SK-N-SH (cell line): ENCODE measurements around the gene TAF4. TPM values are rescaled to one million over a fixed set of nuclear protein-coding genes. Genes with fewer than 3 reads are reported as not detected.

Experiments used
- CTCF ChIA-PET: fragments of 300-600, 350-600 bp; formaldehyde crosslinking; extraction: SDS; loops from one replicate; lab custom pipeline; 2021; lab: Yijun Ruan, JAX
- POLR2A ChIA-PET: fragments of 350-600 bp; sonication (Branson Sonifier 250); formaldehyde crosslinking; extraction: SDS; loops from one replicate; lab custom pipeline; 2020; ENCODE audit warnings: antibody characterized with exemption, inconsistent platforms; lab: Yijun Ruan, JAX
- DNase-seq: peaks from one replicate; pipeline ENCODE4 v3.0.0; 2012
- H2AFZ ChIP-seq: fragments of 200-600 bp; sonication (generic); 2 replicates; pipeline ENCODE4 v1.8.1; 2016; ENCODE audit warnings: antibody characterized with exemption, mild to moderate bottlenecking, low read depth
- H3F3A ChIP-seq: fragments of 200-600 bp; sonication (generic); replicated peaks from 2 replicates; pipeline ENCODE3; 2016; ENCODE audit warnings: antibody characterized with exemption, mild to moderate bottlenecking; ENCODE audit not compliant: insufficient read depth
- H3K27ac ChIP-seq, 2 experiments: fragments of 200-500 bp in 1 of 2; fragments of 200-600 bp in 1 of 2; sonication (Bioruptor generic) in 1 of 2; sonication (generic), shearing (Covaris generic) in 1 of 2; 2 replicates each; pipeline versions ENCODE4 v1.5.1 to v1.6.1; 2014 to 2016; ENCODE audit warnings: low read depth in 2 of 2, inconsistent platforms in 1 of 2, low read length in 1 of 2, mild to moderate bottlenecking in 1 of 2, mixed read lengths in 1 of 2
- H3K27me3 ChIP-seq: fragments of 200-600 bp; sonication (generic), shearing (Covaris generic); 2 replicates; pipeline ENCODE4 v1.6.1; 2016; ENCODE audit warnings: mixed run types; ENCODE audit not compliant: insufficient read depth
- H3K36me3 ChIP-seq, 2 experiments: fragments of 200-500 bp in 1 of 2; fragments of 200-600 bp in 1 of 2; sonication (Bioruptor generic) in 1 of 2; sonication (generic) in 1 of 2; replicated peaks in 1 of 2; 2 replicates each; pipeline versions ENCODE3 to v1.5.1; 2014 to 2016; ENCODE audit warnings: low read length in 1 of 2, mild to moderate bottlenecking in 1 of 2; ENCODE audit not compliant: insufficient read depth in 2 of 2, control insufficient read depth in 1 of 2
- H3K4me1 ChIP-seq, 2 experiments: fragments of 200-500 bp in 1 of 2; fragments of 200-600 bp in 1 of 2; sonication (Bioruptor generic) in 1 of 2; sonication (generic), shearing (Covaris generic) in 1 of 2; 2 replicates each; pipeline versions ENCODE4 v1.5.1 to v1.6.1; 2014 to 2016; ENCODE audit warnings: low read depth in 1 of 2, low read length in 1 of 2, mixed run types in 1 of 2; ENCODE audit not compliant: insufficient read depth in 2 of 2, control insufficient read depth in 1 of 2
- H3K4me2 ChIP-seq: fragments of 200-600 bp; sonication (generic), shearing (Covaris generic); 2 replicates; pipeline ENCODE4 v1.6.1; 2017; ENCODE audit warnings: mixed run types
- H3K4me3 ChIP-seq, 2 experiments: fragments of 200-500 bp in 1 of 2; fragments of 200-600 bp in 1 of 2; sonication (Bioruptor generic) in 1 of 2; sonication (generic), shearing (Covaris generic) in 1 of 2; 2 replicates each; pipeline versions ENCODE4 v1.5.1 to v1.8.1; 2014 to 2016; ENCODE audit warnings: low read depth in 2 of 2, inconsistent platforms in 1 of 2, low read length in 1 of 2, mild to moderate bottlenecking in 1 of 2, mixed read lengths in 1 of 2, moderate library complexity in 1 of 2
- H3K79me2 ChIP-seq: fragments of 200-600 bp; sonication (generic); 2 replicates; pipeline ENCODE4 v1.8.1; 2017; ENCODE audit warnings: mild to moderate bottlenecking; ENCODE audit not compliant: insufficient read depth
- H3K9ac ChIP-seq: fragments of 200-600 bp; sonication (generic); 2 replicates; pipeline ENCODE4 v1.6.1; 2017; ENCODE audit warnings: mixed run types
- H3K9me2 ChIP-seq: fragments of 200-600 bp; sonication (generic); 2 replicates; pipeline ENCODE4 v1.6.1; 2017; ENCODE audit warnings: mixed run types
- H3K9me3 ChIP-seq: fragments of 200-600 bp; sonication (generic); 2 replicates; pipeline ENCODE4 v1.6.1; 2017; ENCODE audit warnings: mixed run types, mild to moderate bottlenecking, moderate library complexity
- H4K20me1 ChIP-seq: fragments of 200-600 bp; sonication (generic); 2 replicates; pipeline ENCODE4 v1.6.1; 2017; ENCODE audit warnings: mild to moderate bottlenecking, mixed run types; ENCODE audit not compliant: insufficient read depth
- CHD2 ChIP-seq: fragments of 150-350 bp; IDR thresholded peaks from 2 replicates; pipeline ENCODE4 v1.6.1; 2018; ENCODE audit warnings: low read length; ENCODE audit not compliant: partially characterized antibody
- ELF1 ChIP-seq: IDR thresholded peaks from 2 replicates; pipeline ENCODE4 v1.4.0; 2012
- FOXJ3 ChIP-seq: sonication (generic); formaldehyde crosslinking; IDR thresholded peaks from 2 replicates; pipeline ENCODE4 v1.5.1; 2020; ENCODE audit warnings: mild to moderate bottlenecking, missing genetic modification reagents
- GABPA ChIP-seq: IDR thresholded peaks from 2 replicates; pipeline ENCODE4 v1.4.0; 2012; ENCODE audit warnings: low read depth, mild to moderate bottlenecking
- GATA2 ChIP-seq: sonication (generic); formaldehyde crosslinking; IDR thresholded peaks from 2 replicates; pipeline ENCODE4 v1.5.0; 2020; ENCODE audit warnings: mild to moderate bottlenecking, missing genetic modification reagents
- MAX ChIP-seq: IDR thresholded peaks from 2 replicates; pipeline ENCODE4 v1.4.0; 2012; ENCODE audit warnings: low read depth
- NRF1 ChIP-seq: IDR thresholded peaks from 2 replicates; pipeline ENCODE4 v1.6.1; 2012; ENCODE audit warnings: low read depth, mild to moderate bottlenecking, low read length
- PBX3 ChIP-seq: IDR thresholded peaks from 2 replicates; pipeline ENCODE4; 2012
- RCOR1 ChIP-seq: fragments of 150-350 bp; IDR thresholded peaks from 2 replicates; pipeline ENCODE4 v1.6.1; 2017; ENCODE audit warnings: antibody characterized with exemption, low read length
- RXRA ChIP-seq: IDR thresholded peaks from 2 replicates; pipeline ENCODE4 v1.4.0; 2012; ENCODE audit warnings: low read depth, mild to moderate bottlenecking, borderline replicate concordance
- SMC3 ChIP-seq: IDR thresholded peaks from 2 replicates; pipeline ENCODE4 v1.6.1; 2012; ENCODE audit warnings: low read depth, low read length, improper control_type of control experiment
- TAF1 ChIP-seq: IDR thresholded peaks from 2 replicates; pipeline ENCODE4 v1.6.1; 2012; ENCODE audit warnings: low read depth, mild to moderate bottlenecking, low read length, moderate library complexity, borderline replicate concordance
- TEAD4 ChIP-seq: IDR thresholded peaks from 2 replicates; pipeline ENCODE4 v1.4.0; 2012; ENCODE audit warnings: mild to moderate bottlenecking, borderline replicate concordance; ENCODE audit not compliant: insufficient read depth
- ZBTB33 ChIP-seq: IDR thresholded peaks from 2 replicates; pipeline ENCODE4 v1.4.0; 2012; ENCODE audit warnings: low read depth, borderline replicate concordance
- WGBS: methylation state at CpG from one replicate; pipeline ENCODE4 v1.1.6; 2017; ENCODE audit warnings: low lambda C conversion rate; 5-methylcytosine and 5-hydroxymethylcytosine counted together
- polyA plus RNA-seq, 3 experiments: library from polyadenylated mRNA; depleted of rRNA; stranded (reverse); fragments of >200 nt; gene quantifications; 2 replicates each; pipeline ENCODE4 v1.2.3, GENCODE V29; 2012
- TF ChIP-seq, protein P1 (sequence below): fragments of 150-350 bp; IDR thresholded peaks from 2 replicates; pipeline ENCODE4 v1.6.1; 2017; ENCODE audit warnings: antibody characterized with exemption, low read length, low read depth, borderline replicate concordance
- TF ChIP-seq, protein P2 (sequence below): IDR thresholded peaks from 2 replicates; pipeline ENCODE4 v1.6.1; 2012; ENCODE audit warnings: mild to moderate bottlenecking, low read depth, low read length, moderate library complexity

Gene TAF4
- polyA plus RNA-seq, 1 of the 3 experiments (the other 2 are of a cell fraction) = 4.8 TPM

DNA sequence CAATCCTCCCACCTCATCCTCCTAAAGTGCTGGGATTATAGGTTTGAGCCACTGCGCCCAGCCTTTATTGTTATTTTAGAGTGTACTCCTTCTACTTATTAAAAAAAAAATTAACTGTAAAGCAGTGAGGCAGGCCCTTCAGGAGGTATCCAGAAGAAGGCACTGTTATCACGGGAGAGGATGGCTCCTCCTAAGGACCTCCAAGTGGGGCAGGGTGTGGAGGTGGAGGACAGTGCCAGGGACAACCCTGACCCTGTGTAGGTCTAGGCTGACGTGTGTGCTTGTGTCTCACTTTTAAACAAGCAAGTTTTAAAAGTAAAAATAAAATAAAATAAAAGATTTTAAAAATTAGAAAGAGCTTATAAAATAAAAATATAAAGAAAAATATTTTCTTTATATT is 23.7 kb upstream of the TAF4 start:
- H3F3A ChIP-seq = no peaks in the 10 kb centered on the region
- H3K4me2 ChIP-seq = no peak overlapping the region
- H3K36me3 ChIP-seq = no peaks in the 10 kb centered on the region
- H3K79me2 ChIP-seq = no peaks in the 10 kb centered on the region
- no peak overlapping the region for H3K27ac ChIP-seq
- H3K4me1 ChIP-seq = no peaks in the 10 kb centered on the region
- H3K9ac ChIP-seq = no peak overlapping the region
- H3K9me2 ChIP-seq = no peaks in the 10 kb centered on the region
- H3K27me3 ChIP-seq = no peaks in the 10 kb centered on the region; the same call in 1 of the 2 replicates
- 24% methylated on average over 3 of the region's 3 CpGs for WGBS
- CTCF ChIA-PET = interaction anchor here (0.6 kb wide), 1 partner anchor 24 kb away, joined by 3 read pairs; no protein-coding TSS in a partner anchor
- H2AFZ ChIP-seq = no peak overlapping the region
- H4K20me1 ChIP-seq = no peaks in the 10 kb centered on the region
- H3K9me3 ChIP-seq = no peaks in the 10 kb centered on the region
- no peak for DNase-seq
- POLR2A ChIA-PET = interaction anchor here (1.2 kb wide), 1 partner anchor 23 kb away, joined by 6 read pairs; the partner anchor contains the start of gene TAF4
- TF ChIP-seq, protein P1, sequence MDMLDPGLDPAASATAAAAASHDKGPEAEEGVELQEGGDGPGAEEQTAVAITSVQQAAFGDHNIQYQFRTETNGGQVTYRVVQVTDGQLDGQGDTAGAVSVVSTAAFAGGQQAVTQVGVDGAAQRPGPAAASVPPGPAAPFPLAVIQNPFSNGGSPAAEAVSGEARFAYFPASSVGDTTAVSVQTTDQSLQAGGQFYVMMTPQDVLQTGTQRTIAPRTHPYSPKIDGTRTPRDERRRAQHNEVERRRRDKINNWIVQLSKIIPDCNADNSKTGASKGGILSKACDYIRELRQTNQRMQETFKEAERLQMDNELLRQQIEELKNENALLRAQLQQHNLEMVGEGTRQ = no peak
- TF ChIP-seq NRF1 (no peak), GABPA (no peak), SMC3 (no peak), TAF1 (no peak), MAX (no peak), TEAD4 (no peak), GATA2 (CRISPR knock-in tag) (no peak), RCOR1 (no peak), CHD2 (no peak), ELF1 (no peak), FOXJ3 (CRISPR knock-in tag) (no peak), PBX3 (no peak), ZBTB33 (no peak), RXRA (no peak)
- TF ChIP-seq, protein P2, sequence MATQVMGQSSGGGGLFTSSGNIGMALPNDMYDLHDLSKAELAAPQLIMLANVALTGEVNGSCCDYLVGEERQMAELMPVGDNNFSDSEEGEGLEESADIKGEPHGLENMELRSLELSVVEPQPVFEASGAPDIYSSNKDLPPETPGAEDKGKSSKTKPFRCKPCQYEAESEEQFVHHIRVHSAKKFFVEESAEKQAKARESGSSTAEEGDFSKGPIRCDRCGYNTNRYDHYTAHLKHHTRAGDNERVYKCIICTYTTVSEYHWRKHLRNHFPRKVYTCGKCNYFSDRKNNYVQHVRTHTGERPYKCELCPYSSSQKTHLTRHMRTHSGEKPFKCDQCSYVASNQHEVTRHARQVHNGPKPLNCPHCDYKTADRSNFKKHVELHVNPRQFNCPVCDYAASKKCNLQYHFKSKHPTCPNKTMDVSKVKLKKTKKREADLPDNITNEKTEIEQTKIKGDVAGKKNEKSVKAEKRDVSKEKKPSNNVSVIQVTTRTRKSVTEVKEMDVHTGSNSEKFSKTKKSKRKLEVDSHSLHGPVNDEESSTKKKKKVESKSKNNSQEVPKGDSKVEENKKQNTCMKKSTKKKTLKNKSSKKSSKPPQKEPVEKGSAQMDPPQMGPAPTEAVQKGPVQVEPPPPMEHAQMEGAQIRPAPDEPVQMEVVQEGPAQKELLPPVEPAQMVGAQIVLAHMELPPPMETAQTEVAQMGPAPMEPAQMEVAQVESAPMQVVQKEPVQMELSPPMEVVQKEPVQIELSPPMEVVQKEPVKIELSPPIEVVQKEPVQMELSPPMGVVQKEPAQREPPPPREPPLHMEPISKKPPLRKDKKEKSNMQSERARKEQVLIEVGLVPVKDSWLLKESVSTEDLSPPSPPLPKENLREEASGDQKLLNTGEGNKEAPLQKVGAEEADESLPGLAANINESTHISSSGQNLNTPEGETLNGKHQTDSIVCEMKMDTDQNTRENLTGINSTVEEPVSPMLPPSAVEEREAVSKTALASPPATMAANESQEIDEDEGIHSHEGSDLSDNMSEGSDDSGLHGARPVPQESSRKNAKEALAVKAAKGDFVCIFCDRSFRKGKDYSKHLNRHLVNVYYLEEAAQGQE = no peak
- H3K4me3 ChIP-seq = no peak overlapping the region
